CD4-positive, alpha-beta T cell treated with Interleukin-1 beta for 1 hour (primary cell): ENCODE data around the gene HSF4.

Experiments
- DNase-seq, 2 donors: peaks; one replicate each; pipeline ENCODE4 v3.0.0-alpha.2; 2020 to 2022

Gene HSF4

GRCh38 chr16:67167588-67167987, 3.0 kb downstream of the HSF4 start:
- no peak for DNase-seq

GRCh38 chr16:67169011-67169451, 4.5 kb downstream of the HSF4 start:
- DNase-seq, result no peak

- DNase-seq, result peak in 1 of 2 donors; percentile 44
Measured at GRCh38 chr16:67169642-67170167, 5.2 kb downstream of the HSF4 start.

- DNase-seq, result peak in 1 of 2 donors; percentile 43
Measured at GRCh38 chr16:67170168-67170948, 5.8 kb downstream of the HSF4 start, which contains the start of gene NOL3. Gene NOL3, plus strand, starts transcription at chr16:67170538.

GRCh38 chr16:67170949-67171649, 6.6 kb downstream of the HSF4 start:
- DNase-seq, result no peak

- DNase-seq, result no peak
Measured at GRCh38 chr16:67173323-67173722, 8.8 kb downstream of the HSF4 start.

- DNase-seq, result peak; percentile 75 to 76
Measured at GRCh38 chr16:67173808-67174705, 9.5 kb downstream of the HSF4 start.

- no peak for DNase-seq
Measured at GRCh38 chr16:67174706-67175231, 10.2 kb downstream of the HSF4 start.

- no peak for DNase-seq
Measured at GRCh38 chr16:67176662-67177061, 12.1 kb downstream of the HSF4 start.

- DNase-seq, result peak; percentile 63 to 76
Measured at GRCh38 chr16:67177743-67178699, 13.5 kb downstream of the HSF4 start.

- no peak for DNase-seq
Measured at GRCh38 chr16:67179421-67180080, 15.0 kb downstream of the HSF4 start.

GRCh38 chr16:67180166-67180565, 15.6 kb downstream of the HSF4 start:
- DNase-seq, result no peak

- no peak for DNase-seq
Measured at GRCh38 chr16:67181346-67181745, 16.8 kb downstream of the HSF4 start.

GRCh38 chr16:67182288-67182687, 17.7 kb downstream of the HSF4 start:
- DNase-seq, result no peak

GRCh38 chr16:67183284-67183626, 18.7 kb downstream of the HSF4 start:
- DNase-seq, result no peak

GRCh38 chr16:67183627-67184452, 19.3 kb downstream of the HSF4 start, which contains the start of gene MATCAP1:
Gene MATCAP1, minus strand, starts transcription at chr16:67183963. Its CDS starts 3,353 bp downstream, at chr16:67180610.
- DNase-seq, result peak; percentile 97

- DNase-seq, result no peak
Measured at GRCh38 chr16:67184453-67184994, 20.0 kb downstream of the HSF4 start.

- peak; percentile 84 for DNase-seq
Measured at GRCh38 chr16:67184995-67185650, 20.6 kb downstream of the HSF4 start.

GRCh38 chr16:67185651-67186134, 21.1 kb downstream of the HSF4 start:
- DNase-seq, result no peak
